Calu3 (cell line): ENCODE results near the gene RPP25L. TPM values are rescaled to one million over a fixed set of nuclear protein-coding genes. Genes with fewer than 3 reads are reported as not detected.

Source experiments
- BruUV-seq: library from RNA; stranded (reverse); fragments of 400-500 nt; replicated peaks from 2 replicates; lab custom pipeline; 2021; lab: Mats Ljungman, UMichigan
- CTCF ChIA-PET: fragments of 300-600 bp; sonication (Branson Sonifier 250); formaldehyde crosslinking; loops from one replicate; lab custom pipeline; 2022; ENCODE audit warnings: antibody characterized with exemption; lab: Charles Lee
- DNase-seq: peaks from one replicate; pipeline ENCODE4 v3.0.0; 2022
- H3K27ac Mint-ChIP-seq: one replicate; pipeline ENCODE4 v1.8.0; 2022; ENCODE audit warnings: mixed read lengths; ENCODE audit not compliant: unreplicated experiment
- H3K27me3 Mint-ChIP-seq: one replicate; pipeline ENCODE4 v1.8.0; 2022; ENCODE audit warnings: mixed read lengths; ENCODE audit not compliant: unreplicated experiment
- H3K36me3 Mint-ChIP-seq: one replicate; pipeline ENCODE4 v1.8.0; 2022; ENCODE audit warnings: mild to moderate bottlenecking, moderate library complexity, mixed read lengths; ENCODE audit not compliant: insufficient read depth, unreplicated experiment
- H3K4me1 Mint-ChIP-seq: one replicate; pipeline ENCODE4 v1.8.0; 2022; ENCODE audit warnings: mild to moderate bottlenecking, low read depth, mixed read lengths; ENCODE audit not compliant: unreplicated experiment
- H3K4me3 Mint-ChIP-seq: one replicate; pipeline ENCODE4 v1.8.0; 2022; ENCODE audit warnings: mild to moderate bottlenecking, low read depth, moderate library complexity, mixed read lengths; ENCODE audit not compliant: unreplicated experiment
- H3K9me3 Mint-ChIP-seq: one replicate; pipeline ENCODE4 v1.8.0; 2022; ENCODE audit warnings: low read depth, mixed read lengths; ENCODE audit not compliant: unreplicated experiment
- CTCF ChIP-seq: fragments of 200-600 bp; IDR thresholded peaks from one replicate; pipeline ENCODE4 v1.8.0; 2022; ENCODE audit warnings: antibody characterized with exemption; ENCODE audit not compliant: unreplicated experiment
- intact Hi-C: fragments of 100-400 bp; cut with micrococcal nuclease; formaldehyde crosslinking; loops from one replicate; pipeline ENCODE4 v1.10.0; 2022; ENCODE audit not compliant: unreplicated experiment
- total RNA-seq: library from RNA; stranded (reverse); gene quantifications from 2 replicates; pipeline ENCODE4 v1.2.3, GENCODE V29; 2022

RPP25L gene
- total RNA-seq, 1 experiment from 2014 or later = 17.6 TPM

- intact Hi-C loops = no loop called here
- no peak overlapping the region for H3K27ac Mint-ChIP-seq
- H3K9me3 Mint-ChIP-seq = no peaks in the 10 kb centered on the region
- H3K4me1 Mint-ChIP-seq = peaks cover 11% of the 10 kb centered on the region
- no peaks in the 10 kb centered on the region for H3K36me3 Mint-ChIP-seq
- BruUV-seq = no TSS peak
- H3K4me3 Mint-ChIP-seq = no peak overlapping the region
- TF ChIP-seq CTCF = no peak
- CTCF ChIA-PET = no interaction called here
- H3K27me3 Mint-ChIP-seq = peaks cover 84% of the 10 kb centered on the region
- no peak for DNase-seq
Observed at GRCh38 chr9:34560599-34561214, 51.2 kb downstream of the RPP25L start.

Other genes starting within 250 kb of the RPP25L start
- 11.5 and 12.5 TPM in 2 replicates for gene MYORG, start 235.2 kb downstream of the RPP25L start, total RNA-seq
- gene FAM219A, start 153.5 kb downstream of the RPP25L start, total RNA-seq = 10.3 and 13.1 TPM in 2 replicates
- gene DNAI1, start 153.3 kb downstream of the RPP25L start, total RNA-seq = not detected in 2 replicates
- not detected in 2 replicates for gene ENHO, start 89.1 kb downstream of the RPP25L start, total RNA-seq
- gene CNTFR, start 22.4 kb downstream of the RPP25L start, total RNA-seq = 0.44 TPM in 1 of 2 replicates, not detected in the other
- gene DCTN3, start 8.4 kb upstream of the RPP25L start, total RNA-seq = 50.8 and 51.8 TPM in 2 replicates
- gene ARID3C, start 17.0 kb upstream of the RPP25L start, total RNA-seq = not detected in 2 replicates
- gene SIGMAR1, start 25.7 kb upstream of the RPP25L start, total RNA-seq = 65.6 and 80.1 TPM in 2 replicates
- gene GALT, start 34.6 kb upstream of the RPP25L start, total RNA-seq = 25.7 and 26.6 TPM in 2 replicates
- gene IL11RA, start 40.1 kb upstream of the RPP25L start, total RNA-seq = 6.8 and 8.7 TPM in 2 replicates
- not detected in 2 replicates for gene CCL27, start 50.6 kb upstream of the RPP25L start, total RNA-seq
- not detected in 2 replicates for gene CCL19, start 79.2 kb upstream of the RPP25L start, total RNA-seq
- gene CCL21, start 98.0 kb upstream of the RPP25L start, total RNA-seq = not detected in 2 replicates